Testis (tissue), 3 donors: Measurements from ENCODE around the gene JADE2. TPM values are rescaled to one million over a fixed set of nuclear protein-coding genes. Genes with fewer than 3 reads are reported as not detected.

Experiments used
- DNase-seq: peaks from one replicate; pipeline ENCODE4 v3.0.0-alpha.2; 2019
- H3K27ac ChIP-seq, 2 donors: fragments of 200-600 bp; sonication (generic); one replicate each; pipeline ENCODE4 v1.5.1; 2019
- H3K27me3 ChIP-seq: fragments of 200-600 bp; sonication (generic); one replicate; pipeline ENCODE4 v1.5.1; 2019
- H3K36me3 ChIP-seq: fragments of 200-600 bp; sonication (generic); one replicate; pipeline ENCODE4 v1.5.1; 2017; ENCODE audit warnings: low read depth; ENCODE audit errors: missing control alignments
- H3K4me1 ChIP-seq: fragments of 200-600 bp; sonication (generic); one replicate; pipeline ENCODE4 v1.5.1; 2019
- H3K4me3 ChIP-seq, 2 donors: fragments of 200-600 bp; sonication (generic); one replicate each; pipeline ENCODE4 v1.5.1; 2017 to 2019
- H3K9me3 ChIP-seq: fragments of 200-600 bp; sonication (generic); one replicate; pipeline ENCODE4 v1.5.1; 2017
- CTCF ChIP-seq, 3 experiments: fragments of 450-650 bp in 2 of 3; fragments of 200-600 bp in 1 of 3; sonication (generic) in 1 of 3; IDR thresholded peaks; one replicate each; pipeline ENCODE4 v1.5.1; 2016 to 2019; ENCODE audit warnings: antibody characterized with exemption in 3 of 3, mild to moderate bottlenecking in 2 of 3, moderate library complexity in 1 of 3
- POLR2A ChIP-seq: fragments of 450-650 bp; IDR thresholded peaks from one replicate; pipeline ENCODE4 v1.6.1; 2017; ENCODE audit warnings: antibody characterized with exemption, mild to moderate bottlenecking, moderate library complexity
- WGBS, 2 donors: methylation state at CpG; one replicate each; pipeline ENCODE4 v1.1.5; 2018; 5-methylcytosine and 5-hydroxymethylcytosine counted together
- intact Hi-C: fragments of 100-400 bp; cut with DNase I; formaldehyde crosslinking; loops from one replicate; pipeline ENCODE4 v1.15.1; 2023; ENCODE audit warnings: low total_unique reads
- polyA plus RNA-seq: library from polyadenylated mRNA; stranded (reverse); fragments of 350-450 nt; fragmentation: Illumina TruSeq; extraction: RNeasy Lipid Tissue Mini Kit (QIAGEN cat#74804); gene quantifications from one replicate; pipeline ENCODE4 v1.2.3, GENCODE V29; 2014; ENCODE audit warnings: low read depth, low replicate concordance; ENCODE audit not compliant: insufficient read depth
- total RNA-seq, 2 donors: library from RNA; depleted of rRNA; stranded (reverse); fragments of >200 nt; gene quantifications; one replicate each; pipeline ENCODE4 v1.2.3, GENCODE V29; 2016

Gene JADE2
- total and polyA plus RNA-seq, 3 donors from 2014 or later = 26.0 to 67.2 (median 54.5) TPM

GRCh38 chr5:134559672-134560071 lies 34.2 kb downstream of the JADE2 start:
- Histone ChIP-seq H3K9me3 (no peaks in the 10 kb centered on the region), H3K4me3 (no peak overlapping the region), H3K27me3 (no peaks in the 10 kb centered on the region), H3K36me3 (no peaks in the 10 kb centered on the region), H3K27ac (no peak overlapping the region), H3K4me1 (peaks cover 11% of the 10 kb centered on the region)
- TF ChIP-seq POLR2A = no peak
- TF ChIP-seq CTCF (IDR thresholded peaks at IDR 0.05) = no peak
- 87 to 89% methylated on average over 3 to 7 of the region's 7 CpGs for WGBS, 2 donors
- intact Hi-C loops = no loop called here
- no peak for DNase-seq

- WGBS, 2 donors = 93 to 97% methylated on average over 15 of the region's 15 CpGs
- Histone ChIP-seq H3K27me3 (no peaks in the 10 kb centered on the region), H3K4me1 (peaks cover 8% of the 10 kb centered on the region), H3K36me3 (no peaks in the 10 kb centered on the region), H3K27ac (no peak overlapping the region), H3K9me3 (no peaks in the 10 kb centered on the region), H3K4me3 (no peak overlapping the region)
- intact Hi-C loops = no loop called here
- no peak for DNase-seq
- TF ChIP-seq CTCF (IDR thresholded peaks at IDR 0.05) (no peak), POLR2A (no peak)
Measured at GRCh38 chr5:134560698-134561097, 35.2 kb downstream of the JADE2 start.

GRCh38 chr5:134561871-134562296 lies 36.4 kb downstream of the JADE2 start:
- peak; percentile 84 for DNase-seq
- no peak for TF ChIP-seq POLR2A
- H3K9me3 ChIP-seq = no peaks in the 10 kb centered on the region
- intact Hi-C loops = no loop called here
- no peaks in the 10 kb centered on the region for H3K36me3 ChIP-seq
- H3K4me3 ChIP-seq = no peak overlapping the region
- 65 to 74% methylated on average over 7 to 9 of the region's 9 CpGs for WGBS, 2 donors
- H3K27me3 ChIP-seq = no peaks in the 10 kb centered on the region
- peaks cover 12% of the 10 kb centered on the region for H3K4me1 ChIP-seq
- no peak overlapping the region for H3K27ac ChIP-seq

- no peak for DNase-seq
- Histone ChIP-seq H3K4me1 (peaks cover 25% of the 10 kb centered on the region), H3K27me3 (no peaks in the 10 kb centered on the region), H3K36me3 (no peaks in the 10 kb centered on the region), H3K4me3 (no peak overlapping the region), H3K27ac (no peak overlapping the region), H3K9me3 (no peaks in the 10 kb centered on the region)
- TF ChIP-seq CTCF (IDR thresholded peaks at IDR 0.05) (no peak), POLR2A (no peak)
- intact Hi-C loops = no loop called here
- 90 to 96% methylated on average over 7 of the region's 7 CpGs for WGBS, 2 donors
Measured at GRCh38 chr5:134563221-134563620, 37.8 kb downstream of the JADE2 start.

GRCh38 chr5:134563962-134564361 lies 38.5 kb downstream of the JADE2 start:
- Histone ChIP-seq H3K4me3 (no peak overlapping the region), H3K27ac (no peak overlapping the region), H3K4me1 (peaks cover 32% of the 10 kb centered on the region), H3K9me3 (no peaks in the 10 kb centered on the region), H3K27me3 (no peaks in the 10 kb centered on the region), H3K36me3 (no peaks in the 10 kb centered on the region)
- intact Hi-C loops = no loop called here
- TF ChIP-seq POLR2A (no peak), CTCF (IDR thresholded peaks at IDR 0.05) (no peak)
- DNase-seq = no peak
- 77 to 78% methylated on average over 5 of the region's 5 CpGs for WGBS, 2 donors
